ENCODE data around the gene GPR137.

Gene GPR137

GRCh38 chr11:64249563-64250414, 35.9 kb upstream of the GPR137 start:
- DNase-seq (ENCODE audit: low read depth in 2 of 2), result no peak

DNA sequence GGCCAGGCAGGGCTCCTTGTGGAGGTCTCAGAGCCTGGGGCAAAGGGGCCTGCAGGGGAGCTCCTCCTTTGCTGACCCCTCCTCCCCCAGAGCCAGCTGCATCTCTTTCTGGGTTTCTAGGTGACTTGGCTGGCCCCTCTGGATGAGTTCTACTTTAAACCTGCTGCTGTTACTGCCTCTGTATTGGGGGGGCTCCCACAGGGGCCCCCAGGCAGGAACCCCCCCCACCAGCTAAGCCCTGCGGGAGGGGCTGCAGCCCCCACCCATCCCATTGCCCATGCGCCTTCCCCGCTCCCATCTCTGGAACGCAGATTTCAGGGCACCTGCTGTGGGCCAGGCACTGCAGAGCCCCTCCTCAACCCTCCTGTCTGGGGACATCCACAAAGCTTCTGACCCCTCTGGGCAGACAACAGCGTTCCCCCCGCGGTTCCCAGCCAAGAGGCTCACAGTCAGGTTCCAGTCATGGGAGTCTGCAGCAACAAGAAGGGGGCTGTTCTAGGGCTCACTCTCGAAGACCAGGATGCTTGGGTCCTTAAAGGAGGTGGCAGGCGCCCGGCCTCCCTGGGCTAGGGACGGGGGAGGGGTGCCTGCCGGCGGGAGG, 35.1 kb upstream of the GPR137 start:
- no peak for DNase-seq (ENCODE audit: low read depth in 2 of 2)

- no peak for DNase-seq (ENCODE audit: low read depth in 2 of 2)
Measured at GRCh38 chr11:64251016-64251752, 34.5 kb upstream of the GPR137 start, which contains the start of gene PLCB3. Gene PLCB3 (plus strand): TSS chr11:64251530. CDS start chr11:64251650, 120 bp downstream.

DNA sequence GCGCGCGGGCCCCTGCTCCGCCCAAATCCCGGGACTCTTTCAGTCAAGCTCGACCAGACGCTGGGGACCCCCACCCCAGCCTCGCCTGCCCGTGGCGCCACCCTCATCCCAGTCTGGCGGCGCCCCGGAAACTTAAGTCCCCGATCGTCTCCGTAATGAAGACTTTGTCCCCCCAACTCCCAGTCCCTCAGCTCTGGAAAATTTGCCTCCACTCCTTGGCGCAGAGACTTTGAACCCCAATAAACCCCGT, 34.0 kb upstream of the GPR137 start:
- DNase-seq (ENCODE audit: low read depth in 2 of 2), result no peak

- DNase-seq (ENCODE audit: low read depth in 2 of 2), result no peak
Measured at GRCh38 chr11:64252003-64252872, 33.4 kb upstream of the GPR137 start.

- DNase-seq (ENCODE audit: low read depth in 2 of 2), result no peak
Measured at GRCh38 chr11:64253043-64253442, 32.6 kb upstream of the GPR137 start.

DNA sequence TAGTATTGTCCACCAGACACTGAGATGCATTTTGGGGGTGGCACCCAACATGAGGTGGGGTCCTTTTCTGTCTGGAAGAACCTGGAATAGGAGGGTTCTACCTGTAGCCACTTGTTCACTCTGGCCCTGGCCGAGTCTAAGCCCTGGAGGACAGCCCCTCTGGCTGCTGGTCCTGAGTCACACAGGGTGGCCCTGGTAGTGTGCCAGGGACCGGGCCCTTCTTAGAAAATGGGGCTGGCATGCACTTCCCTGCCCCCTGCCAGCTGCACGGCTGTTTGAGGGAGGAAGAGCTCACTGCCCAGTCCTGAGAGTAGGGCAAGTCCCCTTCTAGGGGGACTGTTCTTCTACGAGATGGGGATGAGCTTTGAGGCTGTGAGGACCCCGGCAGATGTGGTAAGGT, 32.2 kb upstream of the GPR137 start:
- no peak for DNase-seq (ENCODE audit: low read depth in 2 of 2)

DNA sequence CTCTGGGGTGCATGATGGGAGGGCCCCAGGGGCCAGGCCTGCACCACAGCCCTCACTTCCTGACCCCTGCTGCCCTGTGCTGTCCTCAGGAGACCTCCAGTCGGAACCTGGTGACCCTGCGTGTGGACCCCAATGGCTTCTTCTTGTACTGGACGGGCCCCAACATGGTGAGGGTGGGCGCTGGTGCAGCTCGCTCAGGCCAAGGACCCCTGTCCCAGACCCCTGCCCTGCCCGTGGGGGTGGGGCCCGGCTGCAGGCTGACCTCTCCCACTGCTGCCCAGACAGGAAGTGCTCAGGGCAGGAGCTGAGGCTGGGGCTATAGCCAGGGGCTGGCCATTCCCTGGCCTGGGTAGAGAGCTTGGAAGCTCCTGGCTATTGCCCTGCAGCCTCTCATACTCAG, 31.3 kb upstream of the GPR137 start:
- no peak for DNase-seq (ENCODE audit: low read depth in 2 of 2)

- DNase-seq (ENCODE audit: low read depth in 2 of 2), result no peak
Measured at GRCh38 chr11:64255135-64256128, 30.2 kb upstream of the GPR137 start.

DNA sequence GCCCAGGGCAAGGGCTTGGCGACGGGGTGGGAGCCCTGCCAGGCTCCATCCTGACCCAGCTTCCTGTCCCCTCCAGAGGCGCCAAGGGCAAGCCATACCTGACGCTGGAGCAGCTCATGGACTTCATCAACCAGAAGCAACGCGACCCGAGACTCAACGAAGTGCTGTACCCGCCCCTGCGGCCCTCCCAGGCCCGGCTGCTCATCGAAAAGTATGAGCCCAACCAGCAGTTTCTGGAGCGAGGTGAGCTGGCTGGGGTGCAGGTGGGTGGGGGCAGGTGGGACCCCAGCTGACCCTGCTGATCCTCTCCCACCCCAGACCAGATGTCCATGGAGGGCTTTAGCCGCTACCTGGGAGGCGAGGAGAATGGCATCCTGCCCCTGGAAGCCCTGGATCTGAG, 29.3 kb upstream of the GPR137 start:
- DNase-seq (ENCODE audit: low read depth in 2 of 2), result no peak

DNA sequence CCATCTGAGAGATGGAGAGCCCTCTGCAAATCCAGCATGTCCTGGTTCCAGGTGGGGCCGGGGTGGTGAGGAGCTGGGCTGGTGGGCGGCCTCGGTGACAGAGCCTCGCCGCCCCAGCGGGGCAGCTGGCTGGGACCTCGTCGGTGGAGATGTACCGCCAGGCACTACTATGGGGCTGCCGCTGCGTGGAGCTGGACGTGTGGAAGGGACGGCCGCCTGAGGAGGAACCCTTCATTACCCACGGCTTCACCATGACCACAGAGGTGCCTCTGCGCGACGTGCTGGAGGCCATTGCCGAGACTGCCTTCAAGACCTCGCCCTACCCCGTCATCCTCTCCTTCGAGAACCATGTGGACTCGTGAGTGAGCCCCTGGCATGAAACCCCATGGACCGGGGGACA, 27.3 kb upstream of the GPR137 start:
- DNase-seq (ENCODE audit: low read depth in 2 of 2), result no peak

DNA sequence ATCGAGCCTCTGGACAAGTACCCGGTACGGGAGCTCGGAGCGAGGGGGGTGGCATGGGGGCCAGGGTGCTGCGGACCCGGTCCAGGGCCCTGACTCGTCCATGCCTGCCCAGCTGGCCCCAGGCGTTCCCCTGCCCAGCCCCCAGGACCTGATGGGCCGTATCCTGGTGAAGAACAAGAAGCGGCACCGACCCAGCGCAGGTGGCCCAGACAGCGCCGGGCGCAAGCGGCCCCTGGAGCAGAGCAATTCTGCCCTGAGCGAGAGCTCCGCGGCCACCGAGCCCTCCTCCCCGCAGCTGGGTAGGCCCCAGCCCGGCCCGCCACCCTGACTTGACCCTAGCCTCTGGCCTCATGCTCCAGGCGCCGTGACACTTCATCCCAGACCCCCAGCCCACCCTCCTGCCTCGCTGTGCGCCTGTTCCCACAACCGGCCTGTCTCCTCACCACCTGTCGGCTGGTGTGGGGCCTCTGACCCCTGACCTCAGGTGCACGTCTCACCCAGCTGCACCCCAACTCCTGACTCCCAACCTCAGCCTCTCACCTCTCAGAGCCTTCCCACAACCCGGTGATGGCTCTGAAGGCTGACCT, 26.6 kb upstream of the GPR137 start:
- DNase-seq (ENCODE audit: low read depth in 2 of 2), result no peak

GRCh38 chr11:64259533-64260067, 26.0 kb upstream of the GPR137 start:
- DNase-seq (ENCODE audit: low read depth in 2 of 2), result no peak

- DNase-seq (ENCODE audit: low read depth in 2 of 2), result no peak
Measured at GRCh38 chr11:64260147-64260708, 25.4 kb upstream of the GPR137 start.

- DNase-seq (ENCODE audit: low read depth in 2 of 2), result no peak
Measured at GRCh38 chr11:64261556-64262080, 24.0 kb upstream of the GPR137 start.

GRCh38 chr11:64262271-64263002, 23.2 kb upstream of the GPR137 start:
- DNase-seq (ENCODE audit: low read depth in 2 of 2), result no peak

GRCh38 chr11:64263021-64263946, 22.4 kb upstream of the GPR137 start:
- DNase-seq (ENCODE audit: low read depth in 2 of 2), result no peak

- DNase-seq (ENCODE audit: low read depth in 2 of 2), result no peak
Measured at GRCh38 chr11:64263947-64264317, 21.7 kb upstream of the GPR137 start.
